HG02885 (cell line): Measurements from ENCODE around the gene SNX13.
"Not testable (repeated sequence)": the region's sequence is repeated elsewhere in the genome, so short reads cannot be mapped to it uniquely, and the experiment has no call there.

Experiments used
- ATAC-seq: cut with Tn5 transposase; IDR thresholded peaks from one replicate; pipeline ENCODE4 v1.9.1; 2021; ENCODE audit warnings: mild to moderate bottlenecking; ENCODE audit not compliant: unreplicated experiment, poor library complexity

Gene SNX13

DNA sequence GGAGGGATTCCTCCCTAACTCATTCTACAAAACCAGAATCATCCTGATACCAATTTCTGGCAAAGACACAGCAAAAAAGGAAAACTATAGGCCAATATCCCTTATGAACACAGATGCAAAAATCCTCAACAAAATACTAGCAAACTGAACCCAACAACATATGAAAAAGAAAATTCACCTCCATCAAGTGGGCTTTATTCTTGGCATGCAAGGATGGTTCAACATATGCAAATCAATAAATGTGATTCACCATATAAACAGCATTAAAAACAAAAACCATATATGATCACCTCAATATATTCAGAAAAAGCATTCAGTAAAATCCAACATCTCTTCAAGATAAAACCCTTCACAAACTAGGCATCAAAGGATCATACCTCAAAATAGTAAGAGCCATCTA is 23.5 kb downstream of the SNX13 start:
- no peak for ATAC-seq

DNA sequence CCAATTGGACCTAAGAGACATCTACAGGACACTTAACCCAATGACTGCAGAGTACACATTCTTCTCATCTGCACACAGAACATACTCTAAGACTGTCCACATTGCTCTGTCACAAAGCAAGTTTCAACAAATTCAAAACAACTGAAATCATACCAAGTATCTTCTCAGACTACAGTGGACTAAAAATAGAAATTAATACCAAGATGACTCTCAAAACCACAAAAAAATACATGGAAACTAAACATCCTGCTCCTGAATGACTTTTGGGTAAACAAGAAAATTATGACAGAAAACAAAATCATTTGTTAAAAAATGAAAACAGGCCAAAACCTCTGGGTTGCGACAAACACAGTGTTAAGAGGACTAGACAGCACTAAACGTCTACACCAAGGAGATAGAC is 24.5 kb downstream of the SNX13 start:
- no peak for ATAC-seq

DNA sequence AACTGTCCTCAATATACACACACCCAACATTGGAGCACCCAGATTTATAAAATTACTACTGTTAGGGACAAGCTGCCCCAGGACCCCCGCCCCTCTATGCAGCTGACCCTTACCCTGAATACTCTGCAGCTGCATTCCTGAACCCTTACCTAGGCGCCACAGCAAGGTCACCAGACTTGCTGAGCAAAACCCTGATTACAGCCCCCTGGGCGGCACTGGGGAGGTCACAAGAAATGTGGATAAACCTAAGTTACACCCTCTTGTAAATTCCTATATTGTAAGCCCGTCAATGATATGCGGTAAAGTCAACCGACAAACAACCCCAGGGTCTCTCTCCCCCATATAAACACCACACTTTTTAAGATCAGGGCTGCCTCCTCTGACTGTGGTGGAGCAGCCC is 25.1 kb downstream of the SNX13 start:
- no peak for ATAC-seq

DNA sequence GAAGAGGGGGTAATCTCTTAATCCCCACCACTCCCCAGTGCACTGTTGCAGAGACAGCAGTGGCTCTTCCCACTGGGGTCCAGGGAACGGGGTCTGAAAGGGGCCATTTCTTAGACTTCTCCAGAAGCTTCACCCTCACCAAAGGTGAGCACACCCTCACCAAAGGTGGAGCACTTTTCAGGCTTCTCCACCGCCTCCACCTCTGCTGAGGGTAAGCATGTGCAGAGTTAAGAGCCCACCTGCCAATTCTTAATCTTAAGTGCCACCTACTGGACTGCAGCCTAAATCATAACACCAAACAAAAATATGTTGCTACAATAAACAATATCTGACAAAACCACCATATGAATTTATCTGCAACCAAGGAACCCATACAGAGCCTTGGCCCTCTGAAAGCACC is 27.0 kb downstream of the SNX13 start:
- no peak for ATAC-seq

DNA sequence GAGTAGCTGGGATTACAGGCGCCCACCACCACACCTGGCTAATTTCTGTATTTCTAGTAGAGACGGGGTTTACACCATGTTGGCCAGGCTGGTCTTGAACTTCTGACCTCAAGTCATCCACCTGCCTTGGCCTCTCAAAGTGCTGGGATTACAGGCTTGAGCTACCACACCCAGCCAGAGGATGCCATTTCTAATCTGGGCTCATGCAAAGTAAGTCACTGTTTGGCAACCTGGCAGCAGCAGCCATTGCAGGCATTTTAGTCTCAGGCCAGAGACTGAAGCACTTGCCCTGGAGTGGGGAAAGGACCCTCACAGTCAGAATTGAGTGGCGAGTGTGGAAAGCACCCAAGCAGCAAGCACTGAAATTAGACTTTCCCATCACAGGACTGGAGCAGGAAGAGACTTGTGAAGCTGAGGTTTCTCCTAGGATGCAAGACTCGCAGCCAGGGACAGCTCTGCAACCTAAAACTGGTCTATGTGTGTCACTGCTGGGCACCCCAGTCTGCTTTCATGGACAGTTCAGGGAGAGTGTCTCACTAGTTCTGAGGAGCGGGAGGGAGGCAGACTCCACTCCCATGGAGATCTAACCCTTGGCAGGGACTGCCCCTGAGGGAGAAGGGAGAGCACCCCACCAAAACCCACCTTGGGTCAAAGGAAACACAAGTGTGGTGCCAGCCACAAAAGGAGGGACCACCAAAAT is 27.6 kb downstream of the SNX13 start:
- no peak for ATAC-seq

DNA sequence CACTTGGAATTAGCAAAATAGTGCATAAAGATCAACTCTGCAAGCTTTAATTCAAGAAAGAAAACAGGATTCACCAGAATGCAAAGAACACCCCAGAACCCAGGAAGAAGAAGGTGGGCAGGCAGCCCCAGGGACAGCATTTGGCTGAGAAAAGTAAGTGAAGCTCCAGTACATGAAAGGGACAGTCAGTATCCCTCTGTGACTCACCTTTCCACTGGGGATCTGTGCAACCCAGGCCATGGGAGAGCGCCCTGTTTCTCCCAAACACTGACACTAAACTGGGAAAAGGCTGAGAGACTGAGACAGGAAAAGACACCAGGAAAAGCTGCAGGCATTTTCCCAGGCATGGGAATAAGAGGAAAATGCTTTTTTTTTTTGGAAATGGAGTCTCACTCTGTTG is 28.2 kb downstream of the SNX13 start:
- no peak for ATAC-seq

DNA sequence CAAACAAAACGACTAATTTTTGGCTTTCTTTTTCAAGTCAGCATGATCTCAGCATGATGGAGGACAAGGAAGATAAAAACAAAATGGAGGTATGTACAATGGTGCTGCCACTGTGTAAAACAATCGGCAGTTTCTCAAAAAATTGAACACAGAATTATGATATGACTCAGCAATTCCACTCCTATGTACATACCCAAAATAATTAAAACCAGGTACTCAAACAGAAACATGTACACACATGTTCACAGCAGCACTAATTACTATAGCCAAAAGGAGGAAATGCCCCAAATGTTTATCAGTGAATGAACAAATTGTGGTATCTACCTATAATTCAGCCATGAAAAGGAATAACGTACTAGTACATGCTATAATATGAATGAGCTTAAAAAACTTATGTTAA is 29.9 kb downstream of the SNX13 start:
- ATAC-seq: no peak

DNA sequence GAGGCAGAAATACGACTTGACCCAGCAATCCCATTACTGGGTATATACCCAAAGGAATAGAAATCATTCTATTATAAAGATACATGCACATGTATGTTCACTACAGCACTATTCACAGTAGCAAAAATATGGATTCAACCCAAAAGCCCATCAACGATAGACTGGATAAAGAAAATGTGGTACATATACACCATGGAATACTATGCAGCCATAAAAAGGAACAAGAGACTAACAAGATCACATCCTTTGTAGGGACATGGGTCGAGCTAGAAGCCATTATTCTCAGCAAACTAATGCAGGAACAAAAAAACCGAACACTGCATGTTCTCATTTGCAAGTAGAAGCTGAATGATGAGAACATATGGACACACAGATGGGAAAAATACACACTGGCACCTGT is 31.0 kb downstream of the SNX13 start:
- not testable (repeated sequence) for ATAC-seq

DNA sequence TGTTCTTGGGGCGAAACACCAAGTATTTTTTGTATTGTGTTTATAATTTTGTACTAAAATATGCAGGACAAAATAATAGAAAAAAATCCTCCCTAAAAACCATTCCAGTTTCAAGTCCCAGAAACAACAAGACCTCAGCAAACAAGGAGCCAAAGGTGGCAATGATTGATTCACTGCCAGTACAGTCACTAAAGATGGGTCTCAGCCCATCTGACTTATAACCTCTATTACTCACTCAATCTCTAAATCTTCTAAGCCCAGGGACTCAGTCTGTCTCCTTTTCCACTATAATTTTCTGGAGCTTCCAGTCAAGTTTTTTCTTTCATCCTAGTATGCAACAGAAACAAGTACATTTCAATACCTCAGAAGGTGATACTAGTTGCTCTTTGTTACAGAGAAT is 33.3 kb downstream of the SNX13 start:
- no peak for ATAC-seq

DNA sequence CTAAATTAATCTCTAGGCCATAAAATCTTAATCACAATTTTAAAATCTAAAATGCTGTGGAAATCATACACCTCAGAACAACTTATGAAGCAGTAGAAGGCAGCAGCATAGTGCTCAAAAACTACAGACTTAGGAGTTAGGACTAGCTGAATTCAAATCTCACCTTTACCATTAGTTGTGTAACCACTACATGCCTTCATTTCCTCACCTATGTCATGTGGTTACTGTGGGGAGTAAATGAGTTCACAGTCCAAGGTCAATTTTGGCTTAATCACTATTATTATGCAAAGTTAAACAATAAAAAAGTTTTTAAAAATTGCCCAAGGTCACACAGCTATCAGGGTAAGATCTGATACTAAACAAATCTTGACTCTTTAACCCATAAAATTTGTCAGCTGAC is 37.0 kb downstream of the SNX13 start:
- ATAC-seq: no peak

DNA sequence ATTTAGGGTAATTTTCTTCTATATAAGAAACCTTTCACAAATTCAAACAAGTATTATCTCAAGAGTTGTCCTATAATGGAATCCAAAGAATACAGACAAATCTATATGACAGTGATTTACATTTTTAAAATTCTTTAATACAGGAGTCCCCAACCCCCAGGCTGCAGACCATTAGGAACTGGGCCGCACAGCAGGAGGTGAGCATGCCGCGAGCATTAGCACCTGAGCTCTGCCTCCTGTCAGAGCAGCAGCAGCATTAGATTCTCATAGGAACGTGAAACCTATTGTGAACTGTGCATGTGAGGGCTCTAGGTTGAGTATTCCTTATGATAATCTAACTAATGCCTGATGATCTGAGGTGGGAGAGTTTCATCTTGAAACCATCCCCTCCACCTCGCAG is 37.7 kb downstream of the SNX13 start:
- no peak for ATAC-seq

DNA sequence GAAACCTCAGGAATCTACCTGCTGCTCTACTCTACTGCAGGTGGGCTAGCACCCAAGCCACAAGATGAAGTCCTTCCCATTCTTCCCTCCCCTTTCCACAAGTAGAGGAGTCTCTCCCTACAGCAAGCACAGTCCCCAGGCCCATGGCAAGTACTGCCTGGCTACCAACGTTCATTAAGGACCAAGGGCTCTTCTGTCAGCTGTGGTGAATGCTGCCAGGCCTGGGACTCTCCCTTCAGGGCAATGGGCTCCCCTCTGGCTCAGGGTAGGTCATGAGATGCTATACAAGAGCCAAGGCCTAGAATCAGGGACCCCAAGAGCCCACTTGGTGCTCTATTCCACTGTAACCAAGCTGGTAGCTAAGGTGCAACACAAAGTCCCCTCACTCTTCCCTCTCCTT is 39.8 kb downstream of the SNX13 start:
- no peak for ATAC-seq

DNA sequence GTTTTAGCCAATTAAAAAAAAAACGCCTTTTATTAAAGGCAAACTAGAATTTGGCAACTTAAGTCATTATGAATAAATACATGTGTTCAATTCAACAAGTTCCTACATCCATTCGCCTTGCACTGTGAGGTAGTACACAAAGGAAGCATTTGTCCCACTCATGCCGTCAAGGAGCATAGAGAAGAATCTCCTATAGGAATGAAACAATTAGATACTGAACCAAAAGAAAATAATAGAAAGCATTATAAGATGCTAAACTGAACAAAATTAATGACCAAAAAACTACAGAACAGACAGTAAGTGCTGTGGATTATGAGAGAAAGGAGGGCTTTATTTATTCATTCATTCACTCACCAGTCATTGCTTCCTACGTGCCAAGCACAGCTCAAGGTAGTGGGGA is 42.2 kb downstream of the SNX13 start:
- ATAC-seq: no peak

DNA sequence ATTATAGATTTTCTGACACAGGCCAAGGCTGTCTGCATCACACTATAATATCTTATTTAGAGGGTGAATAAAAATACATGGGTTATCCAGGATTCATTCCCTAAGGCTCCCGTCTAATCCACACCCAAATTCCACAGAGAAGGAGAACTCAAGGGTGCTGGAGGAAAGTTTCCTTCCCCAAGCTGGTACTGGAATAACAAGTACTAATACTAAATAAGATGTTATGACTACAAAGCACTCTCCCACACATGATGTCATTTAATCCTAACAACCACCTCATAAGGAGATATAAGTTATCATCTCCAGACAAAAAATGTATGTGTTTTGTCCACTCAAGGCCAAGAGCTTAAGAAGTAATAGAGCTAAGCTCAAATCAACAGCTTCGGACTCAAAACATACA is 53.0 kb downstream of the SNX13 start:
- no peak for ATAC-seq

DNA sequence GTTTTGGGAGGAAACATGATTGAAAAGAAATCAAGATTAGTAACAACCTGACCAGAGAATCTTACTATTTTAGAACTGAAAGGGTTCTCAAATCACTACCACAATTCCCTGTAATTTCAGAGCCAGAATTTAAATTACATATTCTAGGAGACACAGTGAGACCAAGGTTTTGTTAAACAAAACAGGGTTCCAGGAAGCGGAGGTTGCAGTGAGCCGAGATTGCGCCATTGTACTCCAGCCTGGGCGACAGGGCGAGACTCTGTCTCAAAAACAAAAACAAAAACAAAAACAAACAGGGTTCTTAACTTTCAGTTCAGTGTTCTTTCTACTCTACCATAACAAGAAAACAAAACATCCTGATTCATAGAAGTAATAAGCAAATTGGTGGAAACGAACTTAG is 57.6 kb downstream of the SNX13 start:
- no peak for ATAC-seq

DNA sequence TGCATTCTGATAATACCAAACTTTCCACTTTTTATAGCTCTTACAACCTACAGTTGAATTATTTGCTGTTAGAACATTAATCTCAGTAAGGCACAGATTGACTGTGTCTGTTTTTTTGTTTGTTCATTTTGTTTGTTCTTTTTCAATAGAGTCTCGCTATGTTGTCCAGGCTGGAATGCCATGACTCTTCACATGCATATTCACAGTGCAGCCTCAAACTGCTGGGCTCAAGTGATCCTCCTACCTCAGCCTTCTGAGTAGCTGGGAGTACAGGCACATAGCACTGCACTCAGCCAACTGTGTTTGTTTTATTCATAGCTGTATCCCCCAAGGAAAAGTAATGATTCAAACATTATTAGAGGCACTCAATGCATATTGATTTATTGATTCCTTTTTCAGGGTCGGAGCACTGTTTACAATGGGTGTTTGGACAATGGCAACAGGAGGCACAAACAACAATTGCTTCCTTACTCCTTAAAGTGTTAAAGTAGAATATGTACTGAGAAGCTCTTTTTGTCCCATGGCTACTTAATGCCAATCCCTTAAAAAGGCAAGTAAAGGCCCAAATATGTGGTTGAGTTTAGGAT is 61.1 kb downstream of the SNX13 start:
- ATAC-seq: no peak

DNA sequence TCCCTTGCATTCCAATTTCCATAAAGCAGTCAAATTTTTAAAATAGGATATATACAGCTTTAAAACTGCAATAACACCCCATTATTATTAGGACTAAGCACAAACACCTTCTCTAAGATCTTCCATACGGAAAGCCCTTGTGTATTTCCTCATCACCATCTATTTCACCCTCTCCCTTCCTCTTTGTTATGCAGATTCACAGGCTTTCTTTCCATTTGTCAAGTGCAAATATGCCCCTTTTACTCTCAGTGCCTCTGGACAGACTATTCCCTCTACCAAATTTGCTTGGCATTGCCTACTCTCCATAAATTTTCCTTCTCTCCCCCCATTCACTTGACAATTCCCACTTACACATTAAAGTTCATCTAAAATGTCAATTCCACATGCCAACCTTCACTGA is 61.7 kb downstream of the SNX13 start:
- no peak for ATAC-seq

DNA sequence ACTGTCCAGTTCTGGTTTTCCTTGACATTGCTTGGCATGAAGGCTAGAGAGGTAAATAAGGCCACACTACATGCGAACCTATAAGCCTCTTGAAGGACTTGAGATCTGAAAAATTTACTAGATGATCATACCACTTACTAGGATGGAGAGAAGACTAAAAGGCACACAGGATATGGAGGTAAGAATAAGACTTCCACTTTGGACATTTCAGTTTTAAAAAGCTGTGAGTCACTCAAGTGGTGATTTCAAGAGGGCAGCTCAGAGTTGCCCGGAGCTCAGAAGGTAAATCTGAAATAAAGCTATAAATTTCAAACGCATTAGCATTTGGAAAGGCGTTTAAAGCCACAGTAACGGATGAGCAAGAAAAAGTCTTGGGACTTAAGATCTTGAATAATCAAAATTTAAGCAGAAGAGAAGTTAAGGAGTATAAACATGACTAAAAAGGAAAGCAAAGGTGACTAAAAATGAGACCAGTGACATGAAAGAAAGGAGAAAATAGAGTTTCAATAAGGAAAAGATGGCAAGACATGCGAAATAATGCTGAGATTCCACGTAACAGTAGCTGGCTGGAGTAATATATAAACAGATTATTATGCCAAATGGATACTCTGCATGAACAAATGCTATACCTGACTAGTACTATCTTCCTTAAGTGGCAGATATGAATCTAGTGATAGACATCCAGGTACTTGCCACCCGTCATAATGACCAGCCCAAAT is 68.3 kb downstream of the SNX13 start:
- no peak for ATAC-seq

DNA sequence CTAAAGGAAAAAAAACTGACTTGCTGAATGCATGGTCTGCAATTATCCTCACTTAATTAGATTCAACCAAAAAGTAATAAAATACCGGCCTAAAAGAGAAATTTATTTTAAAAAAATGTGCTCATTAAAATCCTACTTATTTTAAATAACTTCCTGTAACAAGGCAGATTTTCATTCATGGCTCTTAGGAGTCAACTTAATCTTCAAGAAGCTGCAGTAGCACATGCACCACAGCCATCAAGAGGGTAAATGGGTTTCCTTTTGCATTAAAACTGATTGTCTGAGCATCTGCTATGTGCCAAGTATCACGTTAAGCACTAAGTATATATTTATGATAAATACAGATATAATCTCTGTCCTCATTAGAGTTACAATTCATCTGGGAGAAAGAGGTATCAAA is 69.9 kb downstream of the SNX13 start:
- ATAC-seq: no peak

DNA sequence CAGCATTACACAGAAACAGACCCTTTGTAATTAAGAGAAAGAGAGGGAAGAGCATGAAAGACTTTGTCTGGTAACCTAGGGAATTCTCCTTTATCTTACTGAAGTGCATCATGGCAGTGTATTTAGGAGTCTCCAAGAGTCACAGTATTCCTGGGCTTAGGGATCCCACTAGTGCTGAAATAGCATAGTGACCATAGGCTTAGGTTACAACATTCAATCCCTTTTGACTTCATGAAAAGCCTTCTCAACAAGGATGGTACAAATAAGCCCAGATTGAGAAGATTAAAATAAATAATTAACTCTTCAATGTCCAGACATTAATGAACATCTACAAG is 76.5 kb downstream of the SNX13 start:
- ATAC-seq: no peak

DNA sequence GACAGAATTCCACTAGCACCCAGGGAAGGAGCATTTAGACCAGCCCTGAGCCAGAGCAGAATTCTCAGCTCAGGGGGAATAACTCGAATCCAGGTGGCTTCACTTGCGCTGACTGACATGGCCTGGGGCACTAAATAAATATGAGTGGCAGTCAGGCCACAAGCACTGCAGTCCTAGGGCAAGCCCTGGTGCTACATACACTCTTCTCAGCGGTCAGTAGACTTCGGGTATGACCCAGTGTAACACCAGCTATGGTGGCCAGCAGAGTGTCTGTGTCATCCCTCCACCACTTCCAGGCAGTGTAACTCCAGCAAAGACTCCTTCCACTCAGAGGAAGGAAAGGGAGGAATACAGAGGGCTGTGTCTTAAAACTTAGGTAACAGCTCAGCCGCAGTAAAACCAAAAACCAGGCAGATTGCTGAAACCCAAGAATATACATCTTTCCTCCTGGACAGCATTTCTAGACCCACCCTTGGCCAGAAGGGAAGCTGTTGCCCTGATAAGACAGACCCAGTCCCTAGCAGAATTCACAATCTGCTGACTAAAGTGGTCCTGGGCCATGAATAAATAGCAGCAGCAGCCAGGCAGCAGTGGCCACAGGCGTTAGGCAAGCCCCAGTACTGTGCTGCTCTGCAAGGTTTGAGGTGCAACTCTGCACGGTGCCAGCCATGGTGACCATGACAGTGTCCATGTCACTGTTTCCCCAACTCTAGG is 77.0 kb downstream of the SNX13 start:
- ATAC-seq: no peak
